Measurements from ENCODE around the gene METTL5. TPM values are rescaled to one million over a fixed set of nuclear protein-coding genes. Genes with fewer than 3 reads are reported as not detected.
A peak's percentile ranks its signal among the peaks of the same experiment; 100 is the strongest.

METTL5 gene
- total RNA-seq, 1 experiment from 2014 or later: 94.7 TPM

- no peak overlapping the region for H2AFZ ChIP-seq (ENCODE audit: low read length)
- peaks cover 19 to 21% of the 10 kb centered on the region in 2 experiments for H3K4me1 Mint-ChIP-seq
- H3K9ac ChIP-seq (ENCODE audit: extremely low read depth, insufficient read length, low read length): peak overlapping the region; percentile 56
- H3K9me3 Mint-ChIP-seq: peaks cover 0 to 3% of the 10 kb centered on the region in 2 experiments; a peak in 2 of 5 replicates
- no peaks in the 10 kb centered on the region for H3K27me3 ChIP-seq (ENCODE audit: insufficient read depth, low read length)
- H4K8ac ChIP-seq (replicated peaks; ENCODE audit: insufficient read length, low read depth, low read length): no peak overlapping the region
- WGBS (ENCODE audit: extremely low coverage, insufficient read length, low lambda C conversion rate): no CpG with 5 or more reads among the region's 13 CpGs
- no peak overlapping the region for H3T11ph ChIP-seq (ENCODE audit: low read length)
- H3K27me3 Mint-ChIP-seq (ENCODE audit: low read depth): peaks cover 9% of the 10 kb centered on the region
- H3K79me1 ChIP-seq (ENCODE audit: insufficient read depth, low read depth, low read length, poor library complexity, severe bottlenecking): peaks cover 6% of the 10 kb centered on the region
- no peaks in the 10 kb centered on the region for H3K9me3 ChIP-seq (ENCODE audit: control insufficient read depth, low read depth, low read length)
- no peak overlapping the region for H4K91ac ChIP-seq (ENCODE audit: insufficient read length, low read depth, low read length)
- H3K18ac ChIP-seq (ENCODE audit: insufficient read length, low read depth, low read length): no peak overlapping the region
- no peak overlapping the region; the same call in 1 of the 2 replicates for H3K14ac ChIP-seq (ENCODE audit: insufficient read depth, low read length)
- H3K4ac ChIP-seq (ENCODE audit: low read depth, low read length): no peak overlapping the region
- no peak overlapping the region for H3K23ac ChIP-seq (ENCODE audit: insufficient read length, low read depth, low read length)
- H4K20me1 ChIP-seq (ENCODE audit: control insufficient read depth, insufficient read depth, insufficient read length): peaks cover 3% of the 10 kb centered on the region
- peaks cover 11% of the 10 kb centered on the region for H3K23me2 ChIP-seq (ENCODE audit: insufficient read length, low read depth, low read length, poor library complexity, severe bottlenecking)
- no peak for TF ChIP-seq CTCF (conservative IDR thresholded peaks at IDR 0.05)
- no peak overlapping the region for H2BK120ac ChIP-seq (ENCODE audit: low read depth, low read length, poor library complexity, severe bottlenecking)
- no peak overlapping the region for H2BK5ac ChIP-seq (ENCODE audit: insufficient read length, low read length)
- no peak for DNase-seq
- peaks cover 4 to 12% (median 12%) of the 10 kb centered on the region in 3 experiments for H3K36me3 Mint-ChIP-seq (ENCODE audit: insufficient read depth in 1 of 3, low read depth in 3 of 3)
- H2AK5ac ChIP-seq (ENCODE audit: insufficient read length, low read length): no peak overlapping the region
- no peak overlapping the region for H3K56ac ChIP-seq (ENCODE audit: insufficient read length, low read depth, low read length)
- H3K4me3 Mint-ChIP-seq: peak overlapping the region; percentile 80 to 92
- H3K4me2 ChIP-seq (ENCODE audit: insufficient read depth, insufficient read length, low read length): peak overlapping the region; percentile 88
- no peak overlapping the region for H2BK20ac ChIP-seq (ENCODE audit: low read depth, low read length, poor library complexity, severe bottlenecking)
- no peak overlapping the region for H2BK15ac ChIP-seq (ENCODE audit: low read depth, low read length)
- no peaks in the 10 kb centered on the region for H3K4me1 ChIP-seq (ENCODE audit: insufficient read depth, low read length)
- no peak overlapping the region for H3K27ac ChIP-seq (ENCODE audit: insufficient read length, low read depth, low read length)
- no peak overlapping the region; a peak in 1 of 7 replicates for H3K27ac Mint-ChIP-seq
- no peak overlapping the region for H2BK12ac ChIP-seq (ENCODE audit: insufficient read length, low read depth, low read length)
- H3K79me2 ChIP-seq (ENCODE audit: insufficient read depth, low read length): peaks cover 6% of the 10 kb centered on the region
- no peak overlapping the region for H4K5ac ChIP-seq (ENCODE audit: insufficient read length, low read depth, low read length)
Observed at GRCh38 chr2:169828141-169828811, 3.6 kb upstream of the METTL5 start.

Data from H9 (cell line).